ENCODE results near the gene INPP4A.

DNA sequence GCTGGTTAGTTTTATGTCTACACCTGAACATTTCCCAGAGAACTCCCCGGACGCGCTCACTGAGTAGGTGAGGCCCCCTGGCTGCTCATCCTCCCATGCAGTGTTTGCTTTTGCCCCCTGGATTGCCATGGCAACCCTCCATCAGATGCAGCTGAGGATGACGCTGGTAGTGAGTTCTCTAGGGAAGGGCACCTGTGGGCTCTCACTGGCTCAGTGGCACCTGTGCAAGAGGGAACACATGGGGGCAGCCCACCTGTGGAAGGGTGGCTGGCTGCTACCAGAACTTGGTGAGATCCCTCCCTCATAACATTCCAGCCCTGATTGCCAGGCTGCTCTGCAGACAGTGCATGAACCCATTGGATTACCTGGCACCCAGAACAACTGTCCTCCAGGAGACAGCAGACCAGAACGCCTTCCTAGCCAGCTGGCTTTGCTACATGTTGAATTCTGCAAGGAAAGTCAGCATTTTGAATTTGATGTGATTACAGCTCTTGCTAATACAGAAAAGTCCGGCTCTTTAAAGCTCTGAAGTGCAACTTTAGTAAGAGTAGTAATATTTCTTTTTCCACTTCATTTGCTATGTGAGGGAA is 142.0 kb downstream of the INPP4A start:
- no peak for TF ChIP-seq POLR2A (IDR thresholded peaks at IDR 0.05)
- TF ChIP-seq, protein P1, sequence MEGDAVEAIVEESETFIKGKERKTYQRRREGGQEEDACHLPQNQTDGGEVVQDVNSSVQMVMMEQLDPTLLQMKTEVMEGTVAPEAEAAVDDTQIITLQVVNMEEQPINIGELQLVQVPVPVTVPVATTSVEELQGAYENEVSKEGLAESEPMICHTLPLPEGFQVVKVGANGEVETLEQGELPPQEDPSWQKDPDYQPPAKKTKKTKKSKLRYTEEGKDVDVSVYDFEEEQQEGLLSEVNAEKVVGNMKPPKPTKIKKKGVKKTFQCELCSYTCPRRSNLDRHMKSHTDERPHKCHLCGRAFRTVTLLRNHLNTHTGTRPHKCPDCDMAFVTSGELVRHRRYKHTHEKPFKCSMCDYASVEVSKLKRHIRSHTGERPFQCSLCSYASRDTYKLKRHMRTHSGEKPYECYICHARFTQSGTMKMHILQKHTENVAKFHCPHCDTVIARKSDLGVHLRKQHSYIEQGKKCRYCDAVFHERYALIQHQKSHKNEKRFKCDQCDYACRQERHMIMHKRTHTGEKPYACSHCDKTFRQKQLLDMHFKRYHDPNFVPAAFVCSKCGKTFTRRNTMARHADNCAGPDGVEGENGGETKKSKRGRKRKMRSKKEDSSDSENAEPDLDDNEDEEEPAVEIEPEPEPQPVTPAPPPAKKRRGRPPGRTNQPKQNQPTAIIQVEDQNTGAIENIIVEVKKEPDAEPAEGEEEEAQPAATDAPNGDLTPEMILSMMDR (IDR thresholded peaks at IDR 0.05) = no peak

Data from sigmoid colon (tissue), 3 donors.